HG03066 (cell line): ENCODE data around the gene UQCRFS1.
"Not testable (repeated sequence)": the region's sequence is repeated elsewhere in the genome, so short reads cannot be mapped to it uniquely, and the experiment has no call there.

Experiments
- ATAC-seq: cut with Tn5 transposase; IDR thresholded peaks from one replicate; pipeline ENCODE4 v1.9.1; 2021; ENCODE audit warnings: low read depth; ENCODE audit not compliant: unreplicated experiment

Gene UQCRFS1

GRCh38 chr19:29212648-29213573 is at the start of gene UQCRFS1:
Gene UQCRFS1, minus strand, starts transcription at chr19:29213151. Its CDS starts 33 bp downstream, at chr19:29213118.
- peak; percentile 93 for ATAC-seq

GRCh38 chr19:29262085-29262484 is 49.1 kb upstream of the UQCRFS1 start:
- no peak for ATAC-seq

- ATAC-seq: no peak
Observed at GRCh38 chr19:29260477-29261317, 47.7 kb upstream of the UQCRFS1 start.

- no peak for ATAC-seq
Observed at GRCh38 chr19:29259867-29260281, 46.9 kb upstream of the UQCRFS1 start.

GRCh38 chr19:29259153-29259552 is 46.2 kb upstream of the UQCRFS1 start:
- ATAC-seq: no peak

GRCh38 chr19:29256516-29256915 is 43.6 kb upstream of the UQCRFS1 start:
- ATAC-seq: no peak

GRCh38 chr19:29255912-29256311 is 43.0 kb upstream of the UQCRFS1 start:
- ATAC-seq: no peak

- no peak for ATAC-seq
Observed at GRCh38 chr19:29255006-29255405, 42.1 kb upstream of the UQCRFS1 start.

GRCh38 chr19:29249798-29250197 is 36.8 kb upstream of the UQCRFS1 start:
- not testable (repeated sequence) for ATAC-seq

- ATAC-seq: no peak
Observed at GRCh38 chr19:29248332-29248844, 35.4 kb upstream of the UQCRFS1 start.

- no peak for ATAC-seq
Observed at GRCh38 chr19:29247872-29248271, 34.9 kb upstream of the UQCRFS1 start.

- no peak for ATAC-seq
Observed at GRCh38 chr19:29247471-29247870, 34.5 kb upstream of the UQCRFS1 start.

- ATAC-seq: no peak
Observed at GRCh38 chr19:29247051-29247450, 34.1 kb upstream of the UQCRFS1 start.

- ATAC-seq: no peak
Observed at GRCh38 chr19:29245215-29245614, 32.3 kb upstream of the UQCRFS1 start.

GRCh38 chr19:29241324-29241723 is 28.4 kb upstream of the UQCRFS1 start:
- no peak for ATAC-seq

- ATAC-seq: no peak
Observed at GRCh38 chr19:29239213-29239776, 26.3 kb upstream of the UQCRFS1 start.

- no peak for ATAC-seq
Observed at GRCh38 chr19:29233591-29233990, 20.6 kb upstream of the UQCRFS1 start.

- ATAC-seq: no peak
Observed at GRCh38 chr19:29232315-29232852, 19.4 kb upstream of the UQCRFS1 start.

- not testable (repeated sequence) for ATAC-seq
Observed at GRCh38 chr19:29231306-29231705, 18.4 kb upstream of the UQCRFS1 start.

- ATAC-seq: no peak
Observed at GRCh38 chr19:29217616-29218015, 4.7 kb upstream of the UQCRFS1 start.
